Osteoblast (primary cell): Measurements from ENCODE around the gene MAOA. TPM values are rescaled to one million over a fixed set of nuclear protein-coding genes. Genes with fewer than 3 reads are reported as not detected.

Source experiments
- DNase-seq: peaks from one replicate; pipeline ENCODE4 v3.0.0; 2011; ENCODE audit warnings: low spot score, mixed read lengths; ENCODE audit not compliant: insufficient read length; ENCODE audit errors: missing footprints
- H2AFZ ChIP-seq: 2 replicates; pipeline ENCODE4 v1.6.0; 2011; ENCODE audit warnings: mild to moderate bottlenecking, low read length
- H3K27ac ChIP-seq: 2 replicates; pipeline ENCODE4 v1.5.1; 2011; ENCODE audit warnings: mild to moderate bottlenecking, low read depth, low read length, moderate library complexity
- H3K27me3 ChIP-seq: 2 replicates; pipeline ENCODE4 v1.6.0; 2012; ENCODE audit warnings: mild to moderate bottlenecking, control low read depth, inconsistent platforms, low read length, moderate library complexity; ENCODE audit not compliant: insufficient read depth
- H3K36me3 ChIP-seq: 2 replicates; pipeline ENCODE4 v1.5.1; 2011; ENCODE audit warnings: mild to moderate bottlenecking, low read length, control low read depth, moderate library complexity; ENCODE audit not compliant: insufficient read depth
- H3K4me1 ChIP-seq: 2 replicates; pipeline ENCODE4 v1.5.1; 2011; ENCODE audit warnings: mild to moderate bottlenecking, low read length, control low read depth, moderate library complexity; ENCODE audit not compliant: insufficient read depth
- H3K4me2 ChIP-seq: 2 replicates; pipeline ENCODE4 v1.6.0; 2011; ENCODE audit warnings: mild to moderate bottlenecking, low read length; ENCODE audit not compliant: insufficient read depth
- H3K4me3 ChIP-seq: fragments of 200-600 bp; sonication (generic); 3 replicates; pipeline ENCODE4 v1.5.1; 2012; ENCODE audit warnings: mild to moderate bottlenecking, low read length, inconsistent platforms; ENCODE audit not compliant: insufficient read depth
- H3K79me2 ChIP-seq: 2 replicates; pipeline ENCODE4 v1.6.0; 2012; ENCODE audit warnings: mild to moderate bottlenecking, low read length, control low read depth, inconsistent platforms; ENCODE audit not compliant: insufficient read depth
- H3K9me3 ChIP-seq: 2 replicates; pipeline ENCODE4 v1.5.1; 2011; ENCODE audit warnings: low read depth, low read length, control low read depth
- H4K20me1 ChIP-seq: 2 replicates; pipeline ENCODE4 v1.6.0; 2012; ENCODE audit warnings: mild to moderate bottlenecking, low read length, control low read depth; ENCODE audit not compliant: insufficient read depth
- CTCF ChIP-seq: IDR thresholded peaks from 2 replicates; pipeline ENCODE4 v1.5.1; 2011; ENCODE audit warnings: mild to moderate bottlenecking, low read depth, low read length, moderate library complexity; ENCODE audit errors: extremely low read depth
- total RNA-seq: library from RNA; depleted of rRNA; stranded (reverse); fragments of >200 nt; gene quantifications from 2 replicates; pipeline ENCODE4 v1.2.3, GENCODE V29; 2012

The MAOA gene
- total RNA-seq, 1 donor, result 5.8 TPM

GRCh38 chrX:43717161-43717560 lies 61.1 kb downstream of the MAOA start:
- Histone ChIP-seq H3K9me3 (no peaks in the 10 kb centered on the region), H3K27me3 (no peaks in the 10 kb centered on the region), H2AFZ (no peak overlapping the region), H3K27ac (no peak overlapping the region), H3K4me3 (no peak overlapping the region), H3K79me2 (no peaks in the 10 kb centered on the region), H3K4me1 (no peaks in the 10 kb centered on the region), H3K4me2 (no peak overlapping the region), H4K20me1 (no peaks in the 10 kb centered on the region), H3K36me3 (no peaks in the 10 kb centered on the region)
- TF ChIP-seq CTCF, result no peak
- DNase-seq, result no peak

- H3K36me3 ChIP-seq, result no peaks in the 10 kb centered on the region
- no peak for TF ChIP-seq CTCF
- H3K4me1 ChIP-seq, result no peaks in the 10 kb centered on the region
- no peak overlapping the region for H3K27ac ChIP-seq
- H2AFZ ChIP-seq, result no peak overlapping the region
- H3K4me3 ChIP-seq, result no peak overlapping the region
- no peaks in the 10 kb centered on the region for H3K27me3 ChIP-seq
- H3K4me2 ChIP-seq, result no peak overlapping the region
- DNase-seq, result no peak
- H4K20me1 ChIP-seq, result no peaks in the 10 kb centered on the region
- no peaks in the 10 kb centered on the region for H3K9me3 ChIP-seq
- no peaks in the 10 kb centered on the region for H3K79me2 ChIP-seq
These were observed 62.0 kb downstream of the MAOA start for GRCh38 chrX:43718081-43718480.

- Histone ChIP-seq H4K20me1 (no peaks in the 10 kb centered on the region), H3K9me3 (no peaks in the 10 kb centered on the region), H3K4me2 (no peak overlapping the region), H3K4me3 (no peak overlapping the region), H3K27ac (no peak overlapping the region), H3K27me3 (no peaks in the 10 kb centered on the region), H3K36me3 (no peaks in the 10 kb centered on the region), H3K4me1 (no peaks in the 10 kb centered on the region), H3K79me2 (no peaks in the 10 kb centered on the region), H2AFZ (no peak overlapping the region)
- DNase-seq, result no peak
- no peak for TF ChIP-seq CTCF
These were observed 62.4 kb downstream of the MAOA start for GRCh38 chrX:43718546-43718945.

GRCh38 chrX:43718956-43719355 lies 62.9 kb downstream of the MAOA start:
- H3K4me3 ChIP-seq, result no peak overlapping the region
- no peaks in the 10 kb centered on the region for H3K79me2 ChIP-seq
- H3K27me3 ChIP-seq, result no peaks in the 10 kb centered on the region
- TF ChIP-seq CTCF, result no peak
- no peak overlapping the region for H3K27ac ChIP-seq
- no peak overlapping the region for H2AFZ ChIP-seq
- H3K9me3 ChIP-seq, result no peaks in the 10 kb centered on the region
- H4K20me1 ChIP-seq, result no peaks in the 10 kb centered on the region
- H3K4me1 ChIP-seq, result no peaks in the 10 kb centered on the region
- H3K36me3 ChIP-seq, result no peaks in the 10 kb centered on the region
- peak; percentile 42 for DNase-seq
- H3K4me2 ChIP-seq, result no peak overlapping the region
